GM10266 (cell line): ENCODE data around the gene EXOC4.

Source experiments
- DNase-seq: peaks from one replicate; pipeline ENCODE4 v3.0.0; 2012; ENCODE audit errors: extremely low spot score
- TF ChIP-seq, protein P1 (sequence below): IDR thresholded peaks from 2 replicates; pipeline ENCODE4 v1.5.1; 2012; ENCODE audit warnings: mild to moderate bottlenecking, low read depth; ENCODE audit not compliant: control insufficient read depth, insufficient read depth; ENCODE audit errors: missing control alignments

EXOC4 gene

DNA sequence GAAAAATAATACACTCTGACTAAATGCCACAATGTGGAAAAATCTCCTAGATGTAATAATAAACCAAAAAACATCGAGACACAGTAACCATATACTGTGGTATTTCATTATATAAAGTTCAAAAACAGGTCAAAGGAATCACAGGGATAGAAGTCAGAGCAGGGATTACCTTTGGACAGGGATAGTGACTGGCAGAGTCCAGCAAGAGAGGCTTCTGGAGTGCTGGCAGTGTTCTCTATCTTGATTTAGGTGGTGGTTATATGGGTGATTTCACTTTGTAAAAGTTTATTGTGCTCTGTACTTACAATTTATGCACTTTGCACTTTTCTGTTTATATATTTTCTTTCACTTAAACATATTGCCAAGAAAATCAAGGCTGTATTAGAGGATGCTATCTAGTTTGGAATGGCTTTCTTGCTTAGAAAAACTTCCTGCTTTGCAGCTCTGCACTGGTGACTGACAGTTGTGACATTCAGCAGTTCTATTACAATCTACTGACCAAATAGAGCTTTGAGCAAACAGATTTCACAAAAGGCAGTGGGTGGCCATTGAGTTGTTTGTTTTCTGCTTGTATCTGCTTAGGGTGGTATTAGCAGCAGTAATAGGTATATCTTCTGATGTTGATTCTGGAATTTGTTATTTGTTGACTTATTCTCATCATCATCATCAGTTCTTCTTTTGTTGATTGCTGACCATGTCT is 610.6 kb downstream of the EXOC4 start:
- no peak for DNase-seq
- TF ChIP-seq, protein P1, sequence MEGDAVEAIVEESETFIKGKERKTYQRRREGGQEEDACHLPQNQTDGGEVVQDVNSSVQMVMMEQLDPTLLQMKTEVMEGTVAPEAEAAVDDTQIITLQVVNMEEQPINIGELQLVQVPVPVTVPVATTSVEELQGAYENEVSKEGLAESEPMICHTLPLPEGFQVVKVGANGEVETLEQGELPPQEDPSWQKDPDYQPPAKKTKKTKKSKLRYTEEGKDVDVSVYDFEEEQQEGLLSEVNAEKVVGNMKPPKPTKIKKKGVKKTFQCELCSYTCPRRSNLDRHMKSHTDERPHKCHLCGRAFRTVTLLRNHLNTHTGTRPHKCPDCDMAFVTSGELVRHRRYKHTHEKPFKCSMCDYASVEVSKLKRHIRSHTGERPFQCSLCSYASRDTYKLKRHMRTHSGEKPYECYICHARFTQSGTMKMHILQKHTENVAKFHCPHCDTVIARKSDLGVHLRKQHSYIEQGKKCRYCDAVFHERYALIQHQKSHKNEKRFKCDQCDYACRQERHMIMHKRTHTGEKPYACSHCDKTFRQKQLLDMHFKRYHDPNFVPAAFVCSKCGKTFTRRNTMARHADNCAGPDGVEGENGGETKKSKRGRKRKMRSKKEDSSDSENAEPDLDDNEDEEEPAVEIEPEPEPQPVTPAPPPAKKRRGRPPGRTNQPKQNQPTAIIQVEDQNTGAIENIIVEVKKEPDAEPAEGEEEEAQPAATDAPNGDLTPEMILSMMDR, result no peak

DNA sequence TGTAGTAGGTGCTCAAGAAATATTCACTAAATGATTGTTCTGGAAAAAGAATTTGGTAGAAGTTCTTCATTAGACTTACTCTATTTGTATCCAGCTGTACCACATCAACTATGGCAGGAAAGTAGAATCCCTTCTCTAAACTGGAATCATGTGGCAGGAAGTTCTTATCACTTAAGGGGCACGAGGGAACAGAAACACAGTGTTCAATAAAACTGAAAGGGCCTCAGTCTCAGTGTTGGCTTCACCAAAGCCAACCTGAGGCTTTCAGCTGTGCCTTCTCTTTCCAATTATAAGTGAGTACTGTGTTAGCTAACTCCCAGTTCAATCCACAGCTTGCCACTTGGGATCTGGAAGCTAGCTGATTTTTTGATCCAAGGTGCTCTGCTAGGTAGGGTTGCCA is 616.7 kb downstream of the EXOC4 start:
- no peak for DNase-seq
- TF ChIP-seq, protein P1, result no peak

DNA sequence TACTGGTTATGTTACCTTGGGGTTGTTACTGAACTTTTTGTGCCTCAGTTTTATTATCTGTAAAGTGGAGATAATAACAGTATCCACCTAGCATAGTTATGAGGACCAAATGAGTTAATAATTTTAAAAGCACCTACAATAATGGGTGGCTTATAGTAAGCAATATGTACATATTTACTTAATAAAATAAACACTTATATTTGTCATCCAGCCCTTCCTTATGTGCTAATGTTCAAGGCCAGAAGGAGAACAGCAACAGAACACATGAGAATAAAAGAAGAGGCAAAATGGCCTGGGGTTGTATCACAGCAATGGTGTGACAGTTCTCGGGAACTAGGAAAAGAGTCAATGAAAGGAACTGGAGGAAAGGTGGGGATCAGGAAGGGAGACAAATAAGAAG is 618.9 kb downstream of the EXOC4 start:
- TF ChIP-seq, protein P1, result no peak
- no peak for DNase-seq

DNA sequence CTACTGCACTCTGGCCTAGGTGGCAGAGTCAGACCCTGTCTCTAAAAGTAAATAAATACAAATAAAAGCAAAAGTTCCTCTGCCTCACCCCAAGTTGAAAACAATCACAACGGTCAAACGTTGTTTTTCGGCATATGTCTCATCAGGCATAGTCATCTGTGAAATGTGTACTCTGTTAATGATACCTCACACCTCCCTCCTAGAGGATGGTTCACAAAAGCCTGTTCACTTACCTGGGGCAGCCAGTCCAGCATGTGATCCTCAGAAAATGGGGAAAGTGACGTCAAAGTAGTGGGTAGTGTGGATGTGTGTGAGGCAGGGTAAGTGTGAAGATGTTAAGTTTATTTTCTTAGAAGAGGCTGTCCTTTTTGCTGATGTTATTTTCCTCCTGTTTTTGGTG is 620.3 kb downstream of the EXOC4 start:
- TF ChIP-seq, protein P1, result no peak
- DNase-seq, result no peak

DNA sequence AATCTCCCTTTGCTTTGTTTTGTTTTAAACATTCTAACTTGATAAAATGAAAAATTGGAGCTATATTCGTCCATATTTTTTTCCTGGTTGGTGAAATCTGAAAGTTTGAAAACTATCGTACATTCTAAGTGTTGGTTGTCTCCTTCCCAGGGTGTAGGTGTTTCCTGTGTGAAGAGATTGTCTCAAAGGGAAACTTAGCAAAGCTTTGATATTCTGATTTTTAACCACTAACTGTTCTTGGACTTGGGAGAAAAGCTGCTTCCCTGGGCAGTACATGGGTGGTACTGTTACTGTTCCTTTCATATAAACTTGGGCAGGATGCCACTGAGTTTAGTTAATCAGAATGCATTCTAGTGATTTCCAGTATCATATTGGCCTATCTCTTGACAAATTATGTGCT is 620.8 kb downstream of the EXOC4 start:
- TF ChIP-seq, protein P1, result no peak

DNA sequence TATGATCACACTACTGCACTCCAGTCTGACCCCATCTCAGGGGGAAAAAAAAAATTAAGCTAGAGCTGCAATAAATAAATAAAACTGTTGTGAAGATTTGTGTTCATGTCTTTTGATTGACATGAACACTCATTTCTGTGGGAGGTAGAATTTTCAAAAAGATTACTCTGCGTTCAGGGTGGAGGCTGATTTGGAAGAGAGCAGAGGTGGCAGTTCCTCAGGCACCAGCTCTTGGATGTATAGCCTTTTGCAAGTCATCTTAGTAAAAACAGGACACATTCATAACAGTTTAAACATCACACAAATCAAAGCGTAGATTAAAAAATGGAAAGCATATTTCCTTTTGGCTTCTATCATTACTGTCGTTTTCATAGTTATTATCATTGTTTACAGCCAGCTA is 630.7 kb downstream of the EXOC4 start:
- TF ChIP-seq, protein P1, result no peak

More for the DNA sequence above, 620.8 kb downstream of the EXOC4 start:
- no peak for DNase-seq

DNA sequence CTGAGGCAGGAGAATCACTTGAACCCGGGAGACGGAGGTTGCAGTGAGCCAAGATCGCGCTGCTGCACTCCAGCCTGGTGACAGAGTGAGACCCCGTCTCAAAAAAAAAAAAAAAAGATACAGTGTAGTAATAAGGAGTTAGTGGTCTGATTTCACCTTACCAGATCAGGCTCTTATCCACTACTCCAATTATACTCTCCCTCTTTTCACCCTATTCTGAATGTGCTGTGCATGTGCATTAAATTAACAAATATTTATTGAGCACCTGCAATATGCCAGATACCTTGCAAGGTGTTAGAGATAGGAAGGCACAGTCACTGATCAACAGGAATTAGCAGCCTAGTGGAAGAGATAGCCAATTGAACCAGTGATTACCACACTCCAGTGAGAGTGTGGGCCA is 632.3 kb downstream of the EXOC4 start:
- DNase-seq, result no peak
- TF ChIP-seq, protein P1, result no peak

More for the DNA sequence above, 630.7 kb downstream of the EXOC4 start:
- DNase-seq, result no peak
